NCI-H1048 (cell line): ENCODE data around the gene NEGR1.
"Not testable (repeated sequence)": the region's sequence is repeated elsewhere in the genome, so short reads cannot be mapped to it uniquely, and the experiment has no call there.

Source experiments
- DNase-seq: peaks from one replicate; lab custom pipeline; 2025; lab: John Stamatoyannopoulos, UW

NEGR1 gene

GRCh38 chr1:72282271-72283021, at the start of gene NEGR1:
Gene NEGR1 (minus strand): TSS chr1:72282539.
- peak; percentile 38 for DNase-seq

- DNase-seq: no peak
Measured at GRCh38 chr1:72326494-72326893, 44.2 kb upstream of the NEGR1 start.

GRCh38 chr1:72324451-72324850, 42.1 kb upstream of the NEGR1 start:
- DNase-seq: no peak

GRCh38 chr1:72322910-72323309, 40.6 kb upstream of the NEGR1 start:
- no peak for DNase-seq

- no peak for DNase-seq
Measured at GRCh38 chr1:72296501-72296900, 14.2 kb upstream of the NEGR1 start.

- no peak for DNase-seq
Measured at GRCh38 chr1:72288886-72289285, 6.5 kb upstream of the NEGR1 start.

GRCh38 chr1:72286401-72286800, 4.1 kb upstream of the NEGR1 start:
- no peak for DNase-seq

- no peak for DNase-seq
Measured at GRCh38 chr1:72285074-72285425, 2.7 kb upstream of the NEGR1 start.

- no peak for DNase-seq
Measured at GRCh38 chr1:72284348-72285073, 2.2 kb upstream of the NEGR1 start.

- DNase-seq: no peak
Measured at GRCh38 chr1:72284084-72284347, 1.7 kb upstream of the NEGR1 start.

GRCh38 chr1:72283307-72284083, 1.2 kb upstream of the NEGR1 start:
- DNase-seq: no peak

GRCh38 chr1:72283022-72283306, 625 bp upstream of the NEGR1 start:
- DNase-seq: no peak

- DNase-seq: no peak
Measured at GRCh38 chr1:72281637-72282270, 585 bp downstream of the NEGR1 start.

- no peak for DNase-seq
Measured at GRCh38 chr1:72281144-72281543, 1.2 kb downstream of the NEGR1 start.

GRCh38 chr1:72280711-72281110, 1.6 kb downstream of the NEGR1 start:
- no peak for DNase-seq

- no peak for DNase-seq
Measured at GRCh38 chr1:72280131-72280530, 2.2 kb downstream of the NEGR1 start.

- no peak for DNase-seq
Measured at GRCh38 chr1:72278461-72278860, 3.9 kb downstream of the NEGR1 start.

GRCh38 chr1:72271555-72272085, 10.7 kb downstream of the NEGR1 start:
- DNase-seq: no peak

- DNase-seq: no peak
Measured at GRCh38 chr1:72262735-72263134, 19.6 kb downstream of the NEGR1 start.

- DNase-seq: no peak
Measured at GRCh38 chr1:72253132-72253531, 29.2 kb downstream of the NEGR1 start.

- DNase-seq: no peak
Measured at GRCh38 chr1:72241397-72241796, 40.9 kb downstream of the NEGR1 start.

- DNase-seq: not testable (repeated sequence)
Measured at GRCh38 chr1:72235931-72236330, 46.4 kb downstream of the NEGR1 start.

- DNase-seq: no peak
Measured at GRCh38 chr1:72235062-72235461, 47.3 kb downstream of the NEGR1 start.
